B cell (primary cell): ENCODE results near the gene FOXO3. TPM values are rescaled to one million over a fixed set of nuclear protein-coding genes. Genes with fewer than 3 reads are reported as not detected.

Source experiments
- ATAC-seq: fragments of 200-7000 bp; cut with Tn5 transposase; one replicate; pipeline ENCODE4 v1.10.0; 2021; ENCODE audit warnings: low read depth, mild to moderate bottlenecking, moderate number of reproducible peaks, moderate library complexity
- CTCF ChIA-PET: fragments of 350-600 bp; sonication (Branson Sonifier 250); formaldehyde crosslinking; loops from one replicate; lab custom pipeline; 2021; ENCODE audit warnings: antibody characterized with exemption, inconsistent platforms; lab: Charles Lee
- POLR2A ChIA-PET: fragments of 350-600 bp; sonication (Branson Sonifier 250); formaldehyde crosslinking; loops from one replicate; lab custom pipeline; 2021; ENCODE audit warnings: antibody characterized with exemption; lab: Charles Lee
- DNase-seq: peaks from one replicate; pipeline ENCODE4 v3.0.0; 2013
- H2AFZ ChIP-seq: 2 replicates; pipeline ENCODE4 v1.6.1; 2012; ENCODE audit warnings: mild to moderate bottlenecking, low read depth, low read length; ENCODE audit not compliant: insufficient read depth, poor library complexity, severe bottlenecking
- H3K27ac ChIP-seq, 2 donors: 1 replicate in 1 of 2; 2 replicates in 1 of 2; pipeline ENCODE4 v1.5.1; 2012 to 2013; ENCODE audit warnings: low read length in 2 of 2, mild to moderate bottlenecking in 2 of 2, moderate library complexity in 1 of 2
- H3K27me3 ChIP-seq, 4 experiments: fragments of 200-600 bp in 1 of 4; sonication (generic) in 1 of 4; replicated peaks in 1 of 4; 1 replicate in 2 of 4; 2 replicates in 2 of 4; pipeline versions ENCODE4 v1.6.1 to v1.7.0; 2013 to 2016; ENCODE audit warnings: low read length in 3 of 4, mild to moderate bottlenecking in 2 of 4, mixed read lengths in 1 of 4, moderate library complexity in 1 of 4; ENCODE audit not compliant: insufficient read depth in 4 of 4, control insufficient read depth in 3 of 4; ENCODE audit errors: control extremely low read depth in 1 of 4
- H3K36me3 ChIP-seq, 2 experiments: replicated peaks in 1 of 2; 1 replicate in 1 of 2; 2 replicates in 1 of 2; pipeline versions ENCODE4 v1.6.1 to v1.7.1; 2013; ENCODE audit warnings: low read length in 1 of 2; ENCODE audit not compliant: insufficient read depth in 2 of 2, control insufficient read depth in 1 of 2; ENCODE audit errors: control extremely low read depth in 1 of 2, extremely low read depth in 1 of 2
- H3K4me1 ChIP-seq, 2 donors: fragments of 200-600 bp in 1 of 2; sonication (generic) in 1 of 2; 1 replicate in 1 of 2; 2 replicates in 1 of 2; pipeline versions ENCODE4 v1.5.1 to v1.6.1; 2013 to 2017; ENCODE audit warnings: low read length in 2 of 2; ENCODE audit not compliant: control insufficient read depth in 2 of 2, insufficient read depth in 2 of 2
- H3K4me2 ChIP-seq: replicated peaks from 2 replicates; pipeline ENCODE3; 2012; ENCODE audit warnings: mild to moderate bottlenecking, low read depth, low read length; ENCODE audit not compliant: poor library complexity, severe bottlenecking
- H3K4me3 ChIP-seq, 5 experiments: fragments of 200-600 bp in 1 of 5; sonication (generic) in 1 of 5; 1 replicate in 3 of 5; 2 replicates in 2 of 5; pipeline versions ENCODE4 v1.5.1 to v1.7.0; 2011 to 2016; ENCODE audit warnings: low read length in 4 of 5, mild to moderate bottlenecking in 4 of 5, low read depth in 2 of 5, control low read depth in 1 of 5, moderate library complexity in 1 of 5; ENCODE audit not compliant: insufficient read depth in 1 of 5; ENCODE audit errors: control extremely low read depth in 1 of 5, extremely low read depth in 1 of 5
- H3K79me2 ChIP-seq: fragments of 200-600 bp; sonication (generic); one replicate; pipeline ENCODE4 v1.6.0; 2016; ENCODE audit warnings: low read length; ENCODE audit not compliant: control insufficient read depth, insufficient read depth
- H3K9ac ChIP-seq: fragments of 200-600 bp; sonication (generic); 2 replicates; pipeline ENCODE4 v1.6.1; 2017; ENCODE audit warnings: mild to moderate bottlenecking, low read length, moderate library complexity
- H3K9me3 ChIP-seq, 3 donors: one replicate each; pipeline versions ENCODE4 v1.6.1 to v1.7.1; 2013; ENCODE audit warnings: low read length in 2 of 3; ENCODE audit not compliant: control insufficient read depth in 2 of 3, insufficient read depth in 1 of 3; ENCODE audit errors: control extremely low read depth in 1 of 3
- H4K20me1 ChIP-seq: 2 replicates; pipeline ENCODE4 v1.6.0; 2012; ENCODE audit warnings: mild to moderate bottlenecking, low read length; ENCODE audit not compliant: insufficient read depth, control insufficient read depth, poor library complexity, severe bottlenecking
- H3K27ac Mint-ChIP-seq: one replicate; pipeline ENCODE4 v1.8.0; 2021; ENCODE audit warnings: mixed read lengths
- H3K27me3 Mint-ChIP-seq: one replicate; pipeline ENCODE4 v1.8.0; 2021; ENCODE audit warnings: mixed read lengths
- H3K4me1 Mint-ChIP-seq: one replicate; pipeline ENCODE4 v1.8.0; 2021; ENCODE audit warnings: mixed read lengths
- H3K4me3 Mint-ChIP-seq: one replicate; pipeline ENCODE4 v1.8.0; 2021; ENCODE audit warnings: mixed read lengths
- H3K9me3 Mint-ChIP-seq: one replicate; pipeline ENCODE4 v1.8.0; 2022; ENCODE audit warnings: mixed read lengths; ENCODE audit not compliant: insufficient read depth
- CTCF ChIP-seq: fragments of 200-600 bp; IDR thresholded peaks from one replicate; pipeline ENCODE4 v1.8.0; 2022; ENCODE audit warnings: antibody characterized with exemption, mild to moderate bottlenecking
- EZH2 ChIP-seq: IDR thresholded peaks from 2 replicates; pipeline ENCODE4 v1.6.1; 2012; ENCODE audit warnings: borderline replicate concordance, low read depth, mild to moderate bottlenecking, moderate library complexity, low read length; ENCODE audit not compliant: insufficient read depth, poor library complexity, severe bottlenecking
- WGBS: methylation state at CpG from one replicate; pipeline ENCODE4 v1.1.5; 2013; ENCODE audit warnings: missing lambda C conversion rate; ENCODE audit not compliant: insufficient coverage; 5-methylcytosine and 5-hydroxymethylcytosine counted together
- intact Hi-C: fragments of 100-400 bp; cut with micrococcal nuclease; formaldehyde crosslinking; loops from one replicate; pipeline ENCODE4 v1.10.0; 2022
- polyA plus RNA-seq: library from polyadenylated mRNA; depleted of rRNA; stranded (reverse); fragments of >200 nt; gene quantifications from 2 replicates; pipeline ENCODE4 v1.2.3, GENCODE V29; 2012
- total RNA-seq, 2 donors: library from RNA; stranded (reverse); fragments of 120-200 nt in 1 of 2; gene quantifications; 1 replicate in 1 of 2; 2 replicates in 1 of 2; pipeline versions ENCODE4 v1.2.3 to v1.2.4, GENCODE V29; 2013 to 2022

Gene FOXO3
- total and polyA plus RNA-seq, 2 donors (not counting 1 experiment from before 2014, with no cell fraction given), result 6.0 to 16.9 TPM

GRCh38 chr6:108727966-108728730, 167.4 kb downstream of the FOXO3 start:
- H3K4me3 Mint-ChIP-seq, result no peak overlapping the region
- peaks cover 4% of the 10 kb centered on the region for H3K9me3 Mint-ChIP-seq
- Histone ChIP-seq H3K27ac (no peak overlapping the region), H3K4me1 (no peaks in the 10 kb centered on the region), H2AFZ (no peak overlapping the region), H3K79me2 (no peaks in the 10 kb centered on the region), H4K20me1 (no peaks in the 10 kb centered on the region), H3K4me3 (no peak overlapping the region), H3K9ac (no peak overlapping the region), H3K9me3 (peaks cover 0 to 11% (median 5%) of the 10 kb centered on the region in 3 donors), H3K27me3 (peaks cover 0 to 4% (median 0%) of the 10 kb centered on the region in 4 experiments), H3K36me3 (no peaks in the 10 kb centered on the region), H3K4me2 (no peak overlapping the region)
- no peak overlapping the region for H3K27ac Mint-ChIP-seq
- peaks cover 24% of the 10 kb centered on the region for H3K27me3 Mint-ChIP-seq
- DNase-seq, result no peak
- ATAC-seq, result no peak
- intact Hi-C loops, result no loop called here
- CTCF ChIA-PET, result no interaction called here
- WGBS, result 73% methylated on average over 11 of the region's 13 CpGs
- POLR2A ChIA-PET, result no interaction called here
- TF ChIP-seq EZH2 (no peak), CTCF (no peak)
- H3K4me1 Mint-ChIP-seq, result no peaks in the 10 kb centered on the region

- TF ChIP-seq CTCF, result no peak
- TF ChIP-seq EZH2, result no peak
- 92% methylated on average over 5 of the region's 7 CpGs for WGBS
- ATAC-seq (no peak), DNase-seq (no peak)
- Histone ChIP-seq H3K4me3 (no peak overlapping the region), H3K27me3 (peaks cover 0 to 4% (median 0%) of the 10 kb centered on the region in 4 experiments), H3K4me2 (no peak overlapping the region), H3K36me3 (no peaks in the 10 kb centered on the region), H3K9me3 (peaks cover 0 to 4% (median 3%) of the 10 kb centered on the region in 3 donors), H3K9ac (no peak overlapping the region), H3K27ac (no peak overlapping the region), H4K20me1 (no peaks in the 10 kb centered on the region), H3K4me1 (no peaks in the 10 kb centered on the region), H2AFZ (no peak overlapping the region), H3K79me2 (no peaks in the 10 kb centered on the region)
- Mint-ChIP-seq H3K9me3 (peaks cover 2% of the 10 kb centered on the region), H3K4me1 (no peaks in the 10 kb centered on the region), H3K27ac (no peak overlapping the region), H3K27me3 (peaks cover 24% of the 10 kb centered on the region), H3K4me3 (no peak overlapping the region)
- intact Hi-C loops, result no loop called here
- ChIA-PET POLR2A (no interaction called here), CTCF (no interaction called here)
Observed at GRCh38 chr6:108728826-108729225, 168.1 kb downstream of the FOXO3 start.
